HG03095 (cell line): ENCODE measurements around the gene ELF3.
"Not testable (repeated sequence)": the region's sequence is repeated elsewhere in the genome, so short reads cannot be mapped to it uniquely, and the experiment has no call there.

Source experiments
- ATAC-seq: cut with Tn5 transposase; IDR thresholded peaks from one replicate; pipeline ENCODE4 v1.9.1; 2021; ENCODE audit warnings: moderate library complexity; ENCODE audit not compliant: unreplicated experiment

Gene ELF3

GRCh38 chr1:202007805-202008489 is 2.4 kb upstream of the ELF3 start:
- ATAC-seq: no peak

DNA sequence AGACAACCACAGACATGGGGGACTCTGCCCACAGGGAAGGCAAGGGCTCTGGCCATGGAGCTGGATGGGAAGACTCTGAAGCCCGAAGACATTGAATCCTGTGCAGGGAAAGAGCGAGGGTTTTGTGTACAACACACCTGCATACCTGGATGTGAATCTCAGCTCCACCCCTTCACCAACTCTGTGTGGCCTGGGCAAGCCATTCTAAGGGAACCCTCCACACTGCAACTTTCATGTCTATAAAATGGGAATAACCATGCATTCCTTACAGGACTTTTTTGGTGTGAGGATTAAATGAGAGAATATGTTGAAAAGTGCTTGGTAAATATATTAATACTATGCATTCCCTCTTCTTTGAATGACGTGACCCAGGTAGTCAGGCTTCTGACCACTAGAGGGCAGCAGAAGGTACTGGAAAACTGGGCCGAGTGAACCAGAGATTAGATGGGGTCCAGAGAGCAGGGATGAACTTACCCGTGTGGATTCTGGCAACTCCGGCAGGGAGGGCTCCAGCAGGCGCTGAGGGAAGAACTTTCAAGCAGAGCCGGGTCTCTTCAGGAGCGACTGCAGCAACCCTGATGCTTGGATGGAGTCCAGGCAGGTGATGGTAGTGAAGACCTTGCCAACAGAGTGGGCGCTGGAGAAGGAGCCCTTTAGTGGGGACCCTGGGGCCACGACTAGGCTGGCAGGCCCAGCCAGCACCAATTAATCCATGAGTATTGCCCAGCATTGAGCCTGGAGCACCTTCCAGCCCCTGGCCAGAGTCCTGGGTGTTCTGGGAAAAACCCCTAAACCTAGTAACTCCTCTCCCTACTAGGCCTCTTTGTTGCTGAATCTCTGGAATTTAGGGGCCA is 834 bp upstream of the ELF3 start:
- peak; percentile 40 for ATAC-seq

DNA sequence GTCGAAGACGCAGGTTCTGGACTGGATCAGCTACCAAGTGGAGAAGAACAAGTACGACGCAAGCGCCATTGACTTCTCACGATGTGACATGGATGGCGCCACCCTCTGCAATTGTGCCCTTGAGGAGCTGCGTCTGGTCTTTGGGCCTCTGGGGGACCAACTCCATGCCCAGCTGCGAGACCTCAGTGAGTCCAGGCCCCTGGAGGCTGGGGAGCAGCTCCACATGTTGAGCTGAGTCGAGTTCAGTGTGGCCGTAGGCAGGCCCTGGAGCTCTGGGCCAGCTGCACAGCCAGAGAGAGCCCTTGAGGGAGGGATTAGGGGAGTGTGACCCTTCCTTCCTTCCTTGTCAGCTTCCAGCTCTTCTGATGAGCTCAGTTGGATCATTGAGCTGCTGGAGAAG is 1.6 kb downstream of the ELF3 start:
- no peak for ATAC-seq

DNA sequence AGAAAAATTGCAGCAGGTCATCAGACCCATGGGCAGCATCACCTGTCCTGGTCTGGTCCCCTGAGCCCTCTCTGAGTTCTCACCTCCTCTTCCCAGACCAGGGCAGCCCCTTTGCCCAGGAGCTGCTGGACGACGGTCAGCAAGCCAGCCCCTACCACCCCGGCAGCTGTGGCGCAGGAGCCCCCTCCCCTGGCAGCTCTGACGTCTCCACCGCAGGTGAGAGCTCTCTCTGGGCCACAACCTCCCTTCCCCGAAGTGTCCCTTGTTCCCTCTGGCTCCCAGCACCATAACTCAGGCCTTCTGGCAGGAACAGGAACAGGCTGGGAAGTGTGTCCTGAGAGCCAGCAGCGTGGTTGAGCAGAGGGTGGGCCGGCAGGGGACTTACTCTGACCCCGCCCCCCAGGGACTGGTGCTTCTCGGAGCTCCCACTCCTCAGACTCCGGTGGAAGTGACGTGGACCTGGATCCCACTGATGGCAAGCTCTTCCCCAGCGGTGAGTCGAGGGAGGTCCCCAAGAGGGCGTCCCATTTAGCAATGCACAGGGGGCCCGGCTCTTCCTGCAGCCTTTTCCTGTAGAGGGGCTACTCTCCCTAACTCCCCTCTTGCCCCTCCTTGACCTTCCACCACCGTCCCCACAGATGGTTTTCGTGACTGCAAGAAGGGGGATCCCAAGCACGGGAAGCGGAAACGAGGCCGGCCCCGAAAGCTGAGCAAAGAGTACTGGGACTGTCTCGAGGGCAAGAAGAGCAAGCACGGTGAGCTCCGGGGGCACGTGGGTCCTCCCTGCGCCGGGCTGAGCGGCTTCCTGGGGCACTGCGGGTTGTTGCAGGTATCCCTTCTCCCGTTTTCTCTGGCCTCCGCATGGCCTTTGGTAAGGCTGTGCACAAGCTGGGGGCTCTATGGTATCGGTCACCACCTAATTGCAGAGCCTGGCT is 2.4 kb downstream of the ELF3 start:
- no peak for ATAC-seq

DNA sequence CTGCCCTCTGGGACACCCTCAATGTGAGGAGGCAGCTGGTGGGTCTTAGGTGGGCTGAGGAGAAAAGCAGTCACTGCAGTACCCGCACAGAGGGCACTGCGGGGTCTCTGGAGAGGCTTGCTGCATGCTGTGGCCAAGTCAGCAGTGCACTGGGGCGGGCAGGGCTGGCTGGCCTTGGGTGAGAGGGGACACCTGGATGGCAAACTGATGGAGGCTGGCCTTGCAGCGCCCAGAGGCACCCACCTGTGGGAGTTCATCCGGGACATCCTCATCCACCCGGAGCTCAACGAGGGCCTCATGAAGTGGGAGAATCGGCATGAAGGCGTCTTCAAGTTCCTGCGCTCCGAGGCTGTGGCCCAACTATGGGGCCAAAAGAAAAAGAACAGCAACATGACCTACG is 3.2 kb downstream of the ELF3 start:
- no peak for ATAC-seq

- no peak for ATAC-seq
Observed at GRCh38 chr1:202014060-202014459, 3.7 kb downstream of the ELF3 start.

DNA sequence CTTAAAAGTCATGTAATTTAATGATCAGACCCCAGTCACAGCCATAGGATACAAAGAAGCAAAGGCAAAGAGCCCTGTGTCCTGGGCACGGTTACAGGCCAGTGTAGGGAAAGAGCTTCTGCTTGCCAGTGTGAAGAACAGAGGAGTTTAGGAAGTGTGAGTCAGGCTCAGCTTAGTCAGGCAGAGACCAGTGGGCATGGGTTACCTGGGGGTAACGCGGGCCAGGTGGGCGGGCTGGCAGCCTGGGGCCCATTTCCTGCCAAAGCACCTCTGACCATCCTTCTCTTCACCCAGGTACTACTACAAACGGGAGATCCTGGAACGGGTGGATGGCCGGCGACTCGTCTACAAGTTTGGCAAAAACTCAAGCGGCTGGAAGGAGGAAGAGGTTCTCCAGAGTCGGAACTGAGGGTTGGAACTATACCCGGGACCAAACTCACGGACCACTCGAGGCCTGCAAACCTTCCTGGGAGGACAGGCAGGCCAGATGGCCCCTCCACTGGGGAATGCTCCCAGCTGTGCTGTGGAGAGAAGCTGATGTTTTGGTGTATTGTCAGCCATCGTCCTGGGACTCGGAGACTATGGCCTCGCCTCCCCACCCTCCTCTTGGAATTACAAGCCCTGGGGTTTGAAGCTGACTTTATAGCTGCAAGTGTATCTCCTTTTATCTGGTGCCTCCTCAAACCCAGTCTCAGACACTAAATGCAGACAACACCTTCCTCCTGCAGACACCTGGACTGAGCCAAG is 4.7 kb downstream of the ELF3 start:
- no peak for ATAC-seq

GRCh38 chr1:202015662-202015937 is 5.2 kb downstream of the ELF3 start:
- no peak for ATAC-seq

DNA sequence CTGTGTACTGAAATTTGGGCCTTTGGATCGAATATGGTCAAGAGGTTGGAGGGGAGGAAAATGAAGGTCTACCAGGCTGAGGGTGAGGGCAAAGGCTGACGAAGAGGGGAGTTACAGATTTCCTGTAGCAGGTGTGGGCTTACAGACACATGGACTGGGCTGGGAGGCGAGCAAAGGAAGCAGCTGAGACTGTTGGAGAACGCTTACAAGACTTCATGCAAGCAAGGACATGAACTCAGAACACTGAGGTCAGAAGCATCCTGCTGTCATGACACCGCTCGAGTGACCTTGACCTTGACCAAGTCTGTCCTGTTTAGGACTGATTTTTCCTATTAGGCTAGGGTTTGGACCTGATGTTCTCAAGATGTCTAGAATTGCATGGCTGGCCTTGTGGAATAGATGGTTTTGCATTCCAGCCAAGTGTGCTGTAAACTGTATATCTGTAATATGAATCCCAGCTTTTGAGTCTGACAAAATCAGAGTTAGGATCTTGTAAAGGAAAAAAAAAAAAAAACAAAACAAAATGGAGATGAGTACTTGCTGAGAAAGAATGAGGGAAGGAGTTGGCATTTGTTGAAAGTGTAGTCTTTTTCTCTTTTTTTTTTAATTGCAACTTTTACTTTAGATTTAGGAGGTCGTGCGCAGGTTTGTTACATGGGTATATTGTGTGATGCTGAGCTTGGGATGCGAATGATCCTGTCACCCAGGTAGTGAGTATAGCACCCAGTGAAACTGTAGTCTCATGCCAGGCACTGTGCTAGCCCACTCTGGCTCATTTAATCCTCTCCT is 5.8 kb downstream of the ELF3 start:
- ATAC-seq: no peak

DNA sequence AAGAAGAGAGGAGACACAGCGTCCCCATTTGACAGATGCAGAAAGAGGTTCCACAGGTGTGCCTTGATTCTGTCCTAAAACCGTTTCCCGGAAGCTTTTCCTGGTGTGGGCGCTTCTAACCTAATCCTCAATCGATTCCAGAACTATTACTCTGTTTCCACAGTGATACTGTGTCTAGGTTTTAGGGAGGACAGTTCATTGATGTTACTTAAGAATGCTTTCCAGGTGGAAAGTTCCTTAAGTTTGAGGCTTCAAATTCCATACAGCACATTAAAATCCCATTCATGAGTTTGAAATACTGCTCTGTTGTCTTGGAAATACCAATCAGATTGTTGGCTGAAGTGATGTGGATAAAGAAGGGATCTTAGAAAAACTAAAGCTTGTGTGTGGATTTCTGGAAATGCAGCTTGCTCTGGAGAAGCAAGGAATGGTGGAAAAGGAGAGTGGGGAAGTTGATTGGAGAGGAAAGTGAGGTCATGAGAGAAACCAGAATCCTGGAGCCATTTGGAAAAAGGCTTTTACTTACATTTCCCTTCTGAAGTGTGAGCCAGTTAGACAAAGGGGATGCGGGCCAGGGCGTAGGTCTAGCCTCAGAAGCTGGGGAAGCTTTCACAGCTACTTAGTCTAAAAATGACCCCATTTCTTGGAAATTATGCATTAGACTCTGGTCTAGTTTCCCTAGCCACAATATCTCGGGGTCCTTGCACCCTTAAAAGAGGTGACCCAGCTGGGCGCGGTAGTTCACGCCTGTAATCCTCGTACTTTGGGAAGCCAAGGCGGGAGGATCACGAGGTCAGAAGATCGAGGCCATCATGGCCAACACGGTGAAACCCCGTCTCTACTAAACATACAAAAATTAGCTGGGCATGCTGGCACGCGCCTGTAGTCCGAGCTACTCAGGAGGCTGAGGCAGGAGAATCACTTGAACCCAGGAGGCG is 6.7 kb downstream of the ELF3 start:
- no peak for ATAC-seq

GRCh38 chr1:202017749-202018467 is 7.5 kb downstream of the ELF3 start:
- no peak for ATAC-seq

DNA sequence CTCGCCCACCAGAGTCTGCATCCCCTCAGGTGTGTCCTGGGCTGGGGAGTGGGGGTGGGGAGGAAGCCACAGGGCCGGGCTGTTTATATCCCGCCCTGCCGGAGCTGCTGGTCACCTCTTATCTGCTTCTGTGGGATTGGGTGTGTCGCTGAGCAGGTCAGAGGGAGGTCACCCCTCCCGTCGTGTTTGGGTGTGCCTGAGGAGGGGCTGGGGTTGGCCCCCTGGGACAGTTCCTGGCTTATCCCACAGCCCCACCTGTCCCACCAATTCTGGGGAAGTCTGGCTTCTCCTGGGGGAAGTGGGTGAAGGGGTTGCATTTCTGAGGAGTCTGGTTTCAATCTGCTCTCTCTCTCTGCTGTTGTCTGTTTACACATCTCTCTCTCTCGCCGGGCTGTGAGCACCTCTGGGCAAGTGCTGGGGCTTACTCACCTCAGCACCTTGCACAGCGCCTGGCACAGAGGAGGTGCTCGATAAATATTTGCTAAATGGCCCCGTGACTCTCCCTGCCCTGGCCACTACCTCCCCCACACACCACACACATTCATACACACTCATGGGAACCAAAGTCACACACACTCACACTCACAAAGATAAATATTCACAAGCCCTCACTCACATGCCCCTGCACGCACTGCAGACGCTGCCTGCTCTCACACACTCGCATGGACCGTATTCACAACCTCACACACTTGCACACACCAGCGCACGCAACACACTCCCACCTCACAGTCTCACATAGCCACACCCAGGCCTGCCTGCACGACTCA is 8.3 kb downstream of the ELF3 start:
- ATAC-seq: no peak

- not testable (repeated sequence) for ATAC-seq
Observed at GRCh38 chr1:202019235-202019558, 8.8 kb downstream of the ELF3 start.

DNA sequence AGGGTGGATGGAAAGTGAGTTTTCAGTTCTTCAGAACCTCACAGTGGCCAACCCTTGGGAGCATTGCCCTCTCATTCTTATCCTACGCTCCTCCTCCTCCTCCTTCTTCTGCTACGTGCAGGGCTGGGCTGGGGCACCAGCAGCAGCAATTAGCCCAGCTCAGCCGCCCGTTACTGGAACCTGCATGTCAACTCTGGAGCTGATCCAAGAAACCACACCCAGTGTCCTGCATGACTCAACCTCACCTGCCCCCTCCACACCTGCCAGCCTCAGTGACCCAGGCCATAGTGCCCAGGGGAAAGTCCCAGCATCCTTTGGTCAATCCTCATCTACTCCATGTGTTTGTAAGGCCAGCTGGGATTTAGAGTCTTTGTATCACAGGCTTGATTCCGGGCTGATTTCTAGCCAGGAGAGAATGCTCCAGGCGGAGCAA is 12.6 kb downstream of the ELF3 start:
- no peak for ATAC-seq

GRCh38 chr1:202029171-202029665 is 18.8 kb downstream of the ELF3 start:
- no peak for ATAC-seq

- no peak for ATAC-seq
Observed at GRCh38 chr1:202029727-202030126, 19.3 kb downstream of the ELF3 start.

- no peak for ATAC-seq
Observed at GRCh38 chr1:202031796-202032195, 21.4 kb downstream of the ELF3 start.
